HepG2 (cell line): Measurements from ENCODE around the gene RBP7. TPM values are rescaled to one million over a fixed set of nuclear protein-coding genes. Genes with fewer than 3 reads are reported as not detected.

Experiments
- CEBPB ChIP-seq: IDR thresholded peaks from 2 replicates; pipeline ENCODE4 v1.6.1; 2011; ENCODE audit warnings: low read depth, low read length, improper control_type of control experiment, borderline replicate concordance
- CHD4 ChIP-seq: fragments of 200-600 bp; sonication (generic); IDR thresholded peaks from 2 replicates; pipeline ENCODE4 v1.7.0; 2017; ENCODE audit warnings: mild to moderate bottlenecking, low read length, borderline replicate concordance
- CREBL2 ChIP-seq: sonication (generic); formaldehyde crosslinking; IDR thresholded peaks from 2 replicates; pipeline ENCODE4 v1.8.1; 2023; ENCODE audit warnings: missing genetic modification reagents, mild to moderate bottlenecking, borderline replicate concordance
- FLYWCH1 ChIP-seq: sonication (generic); formaldehyde crosslinking; IDR thresholded peaks from 2 replicates; pipeline ENCODE4 v1.8.1; 2023; ENCODE audit warnings: mild to moderate bottlenecking, missing genetic modification reagents
- HES4 ChIP-seq: sonication (generic); formaldehyde crosslinking; IDR thresholded peaks from 2 replicates; pipeline ENCODE4 v1.9.0; 2021; ENCODE audit warnings: mild to moderate bottlenecking, missing genetic modification reagents, borderline replicate concordance
- NR1H2 ChIP-seq: sonication (generic); formaldehyde crosslinking; IDR thresholded peaks from 2 replicates; pipeline ENCODE4 v1.8.1; 2022; ENCODE audit warnings: low read depth, missing genetic modification reagents, borderline replicate concordance
- POGK ChIP-seq: sonication (generic); formaldehyde crosslinking; conservative IDR thresholded peaks from 2 replicates; pipeline ENCODE4 v1.8.0; 2022; ENCODE audit warnings: mild to moderate bottlenecking, moderate library complexity, missing genetic modification reagents
- POLR2AphosphoS2 ChIP-seq: IDR thresholded peaks from 2 replicates; pipeline ENCODE4 v1.6.1; 2011; ENCODE audit warnings: low read depth, low read length, improper control_type of control experiment
- PRPF4 ChIP-seq: fragments of 200-400 bp; formaldehyde crosslinking; IDR thresholded peaks from 2 replicates; pipeline ENCODE4 v1.6.1; 2016; ENCODE audit warnings: low read length, low read depth; ENCODE audit not compliant: poor library complexity, severe bottlenecking
- RCOR2 ChIP-seq: IDR thresholded peaks from 2 replicates; pipeline ENCODE4 v1.6.1; 2016; ENCODE audit warnings: missing biosample characterization, missing genetic modification reagents
- RFX3 ChIP-seq: IDR thresholded peaks from 2 replicates; pipeline ENCODE4 v1.6.1; 2016; ENCODE audit warnings: missing biosample characterization, missing genetic modification reagents
- SMC3 ChIP-seq: IDR thresholded peaks from 2 replicates; pipeline ENCODE4 v1.6.1; 2011; ENCODE audit warnings: low read length, improper control_type of control experiment
- SUZ12 ChIP-seq: fragments of 150-350 bp; IDR thresholded peaks from 2 replicates; pipeline ENCODE4 v1.6.1; 2014; ENCODE audit warnings: low read depth, low read length
- TCF7L2 ChIP-seq: IDR thresholded peaks from 2 replicates; pipeline ENCODE4 v1.6.1; 2011; ENCODE audit warnings: mild to moderate bottlenecking, low read depth, low read length, moderate library complexity
- ZBTB7A ChIP-seq: sonication (generic); formaldehyde crosslinking; IDR thresholded peaks from 2 replicates; pipeline ENCODE4 v1.8.0; 2022; ENCODE audit warnings: mild to moderate bottlenecking, missing genetic modification reagents
- ZEB1 ChIP-seq: IDR thresholded peaks from 2 replicates; pipeline ENCODE4 v1.6.1; 2012; ENCODE audit warnings: mild to moderate bottlenecking, low read depth, inconsistent platforms; ENCODE audit not compliant: insufficient replicate concordance
- ZKSCAN1 ChIP-seq: fragments of 150-350 bp; IDR thresholded peaks from 2 replicates; pipeline ENCODE4 v1.6.1; 2014; ENCODE audit warnings: low read length
- ZNF317 ChIP-seq: sonication (generic); formaldehyde crosslinking; IDR thresholded peaks from 2 replicates; pipeline ENCODE4 v1.5.0; 2020; ENCODE audit warnings: mild to moderate bottlenecking, missing genetic modification reagents
- ZNF354B ChIP-seq: sonication (generic); formaldehyde crosslinking; IDR thresholded peaks from 2 replicates; pipeline ENCODE4 v1.8.0; 2022; ENCODE audit warnings: mild to moderate bottlenecking, missing genetic modification reagents
- ZNF431 ChIP-seq: sonication (generic); formaldehyde crosslinking; IDR thresholded peaks from 2 replicates; pipeline ENCODE4 v1.9.0; 2022; ENCODE audit warnings: missing genetic modification reagents, low read depth, mild to moderate bottlenecking, borderline replicate concordance
- ZNF44 ChIP-seq: sonication (generic); formaldehyde crosslinking; IDR thresholded peaks from 2 replicates; pipeline ENCODE4 v1.5.1; 2020; ENCODE audit warnings: mild to moderate bottlenecking, missing genetic modification reagents
- ZNF782 ChIP-seq: sonication (generic); formaldehyde crosslinking; IDR thresholded peaks from 2 replicates; pipeline ENCODE4 v1.4.0; 2020; ENCODE audit warnings: missing genetic modification reagents, mild to moderate bottlenecking, borderline replicate concordance
- polyA plus RNA-seq, 8 experiments: library from polyadenylated mRNA; depleted of rRNA in 3 of 8; stranded (reverse) in 7 of 8; unstranded in 1 of 8; fragments of >200 nt; fragmentation: Illumina TruSeq in 4 of 8; extraction: Trizol in 4 of 8; gene quantifications; 2 replicates each; pipeline versions ENCODE4 v1.2.1 to v1.2.3, GENCODE V29; 2011 to 2016; ENCODE audit warnings: low read depth in 4 of 8, missing spikeins in 1 of 8, mixed read lengths in 1 of 8; ENCODE audit not compliant: insufficient read depth in 1 of 8
- total RNA-seq, 5 experiments: library from RNA; depleted of rRNA; stranded (reverse); fragments of >200 nt; fragmentation: Illumina TruSeq; extraction: Trizol; gene quantifications; 2 replicates each; pipeline ENCODE4 v1.2.3, GENCODE V29; 2016; ENCODE audit warnings: low read depth in 1 of 5
- TF ChIP-seq, protein P1 (sequence below), 2 experiments: sonication (generic) in 1 of 2; formaldehyde crosslinking in 1 of 2; IDR thresholded peaks; 2 replicates each; pipeline versions ENCODE4 v1.4.0 to v1.6.1; 2016 to 2020; ENCODE audit warnings: borderline replicate concordance in 1 of 2, low read depth in 1 of 2, mild to moderate bottlenecking in 1 of 2, missing genetic modification reagents in 1 of 2
- TF ChIP-seq, protein P2 (sequence below): sonication (generic); IDR thresholded peaks from 2 replicates; pipeline ENCODE4 v1.6.1; 2016; ENCODE audit warnings: low read depth, borderline replicate concordance

The RBP7 gene
- total and polyA plus RNA-seq, 2 of the 13 experiments (the other 11 are each of a cell fraction or from before 2014, with no cell fraction given) = 1.6 to 2.0 TPM

DNA sequence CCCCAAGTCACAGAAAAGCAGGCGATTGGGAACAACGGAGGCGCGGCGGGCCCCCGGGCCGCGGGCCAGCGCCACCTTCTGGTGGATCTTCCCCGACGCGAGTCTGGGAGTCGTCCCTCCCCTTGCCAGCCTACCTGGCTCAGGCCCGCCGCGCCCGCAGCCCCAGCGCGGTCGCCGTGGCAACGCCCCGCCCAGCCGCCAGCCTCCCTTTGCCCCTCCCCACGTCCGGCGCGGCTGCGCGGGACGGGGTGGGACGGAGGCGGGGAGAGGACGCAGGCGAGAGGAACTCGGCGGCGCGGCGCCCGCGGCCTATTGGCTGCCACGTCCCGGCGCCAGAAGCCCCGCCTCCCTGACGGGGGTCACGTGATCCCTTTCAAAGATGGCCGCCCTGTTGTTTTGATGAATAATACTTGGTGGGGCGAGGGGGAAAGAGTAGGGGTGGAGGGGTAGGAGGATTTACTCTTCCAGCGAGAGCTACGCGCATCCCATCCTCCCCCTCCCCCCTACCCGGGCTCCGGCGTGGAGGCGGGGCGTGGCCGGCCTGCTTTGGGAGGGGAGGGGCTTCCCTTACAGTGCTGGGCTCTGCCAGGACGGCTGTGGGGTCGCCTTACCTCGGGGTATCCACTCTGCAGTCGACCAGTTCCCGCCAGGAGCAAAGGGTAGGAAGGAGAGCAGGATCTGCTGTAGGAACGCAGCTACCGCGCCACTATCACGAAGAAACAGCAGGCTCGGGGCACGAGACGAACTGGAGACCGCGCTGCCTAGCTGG, 35.7 kb downstream of the RBP7 start, which contains the start of gene UBE4B (continued):
- TF ChIP-seq, protein P1, sequence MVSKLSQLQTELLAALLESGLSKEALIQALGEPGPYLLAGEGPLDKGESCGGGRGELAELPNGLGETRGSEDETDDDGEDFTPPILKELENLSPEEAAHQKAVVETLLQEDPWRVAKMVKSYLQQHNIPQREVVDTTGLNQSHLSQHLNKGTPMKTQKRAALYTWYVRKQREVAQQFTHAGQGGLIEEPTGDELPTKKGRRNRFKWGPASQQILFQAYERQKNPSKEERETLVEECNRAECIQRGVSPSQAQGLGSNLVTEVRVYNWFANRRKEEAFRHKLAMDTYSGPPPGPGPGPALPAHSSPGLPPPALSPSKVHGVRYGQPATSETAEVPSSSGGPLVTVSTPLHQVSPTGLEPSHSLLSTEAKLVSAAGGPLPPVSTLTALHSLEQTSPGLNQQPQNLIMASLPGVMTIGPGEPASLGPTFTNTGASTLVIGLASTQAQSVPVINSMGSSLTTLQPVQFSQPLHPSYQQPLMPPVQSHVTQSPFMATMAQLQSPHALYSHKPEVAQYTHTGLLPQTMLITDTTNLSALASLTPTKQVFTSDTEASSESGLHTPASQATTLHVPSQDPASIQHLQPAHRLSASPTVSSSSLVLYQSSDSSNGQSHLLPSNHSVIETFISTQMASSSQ (IDR thresholded peaks at IDR 0.05; ENCODE audit: low read depth) = no peak
- TF ChIP-seq, protein P1 (CRISPR knock-in tag; IDR thresholded peaks at IDR 0.05; ENCODE audit: borderline replicate concordance) = peak; percentile 51; the same call in 1 of the 2 replicates
- TF ChIP-seq ZNF317 (CRISPR knock-in tag) = no peak
- TF ChIP-seq FLYWCH1 (CRISPR knock-in tag) = no peak
- no peak for TF ChIP-seq ZEB1
- TF ChIP-seq ZBTB7A (CRISPR knock-in tag) = peak; percentile 46; the same call in 1 of the 2 replicates
- no peak for TF ChIP-seq ZKSCAN1
- TF ChIP-seq, protein P2, sequence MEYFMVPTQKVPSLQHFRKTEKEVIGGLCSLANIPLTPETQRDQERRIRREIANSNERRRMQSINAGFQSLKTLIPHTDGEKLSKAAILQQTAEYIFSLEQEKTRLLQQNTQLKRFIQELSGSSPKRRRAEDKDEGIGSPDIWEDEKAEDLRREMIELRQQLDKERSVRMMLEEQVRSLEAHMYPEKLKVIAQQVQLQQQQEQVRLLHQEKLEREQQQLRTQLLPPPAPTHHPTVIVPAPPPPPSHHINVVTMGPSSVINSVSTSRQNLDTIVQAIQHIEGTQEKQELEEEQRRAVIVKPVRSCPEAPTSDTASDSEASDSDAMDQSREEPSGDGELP = no peak
- no peak for TF ChIP-seq ZNF782 (CRISPR knock-in tag)
- TF ChIP-seq CEBPB = no peak
- TF ChIP-seq ZNF354B = no peak
- no peak for TF ChIP-seq HES4 (CRISPR knock-in tag)
- TF ChIP-seq TCF7L2 = no peak
- TF ChIP-seq NR1H2 (CRISPR knock-in tag) = no peak
- TF ChIP-seq CHD4 = no peak
- TF ChIP-seq ZNF431 (CRISPR knock-in tag) = no peak
- TF ChIP-seq SUZ12 = no peak
- TF ChIP-seq POLR2AphosphoS2 = no peak
- TF ChIP-seq SMC3 = peak; percentile 45; the same call in 1 of the 2 replicates
- TF ChIP-seq POGK = 0 out of 2 replicates have a peak, but pooled peaks have one; percentile 44
- TF ChIP-seq CREBL2 (CRISPR knock-in tag) = no peak
- TF ChIP-seq ZNF44 = no peak
- TF ChIP-seq RFX3 = peak; percentile 74
- no peak for TF ChIP-seq PRPF4
- no peak for TF ChIP-seq RCOR2 (CRISPR knock-in tag)
